GM12878 (cell line): ENCODE data around the gene AGBL4. TPM values are rescaled to one million over a fixed set of nuclear protein-coding genes. Genes with fewer than 3 reads are reported as not detected.
A peak's percentile ranks its signal among the peaks of the same experiment; 100 is the strongest.

ENCODE experiments used
- ATAC-seq: fragments of 200-7000 bp; cut with Tn5 transposase; 3 replicates; pipeline ENCODE4 v1.9.1; 2020; ENCODE audit warnings: mild to moderate bottlenecking, moderate library complexity
- BruUV-seq: library from RNA; stranded (reverse); fragments of 400-500 nt; replicated peaks from 2 replicates; lab custom pipeline; 2021; lab: Mats Ljungman, UMichigan
- CTCF ChIA-PET: fragments of 300-600 bp; sonication (Branson Sonifier 250); formaldehyde crosslinking; extraction: SDS; loops from one replicate; lab custom pipeline; 2021; ENCODE audit warnings: inconsistent platforms; lab: Yijun Ruan, JAX
- POLR2A ChIA-PET: fragments of 350-600 bp; formaldehyde crosslinking; extraction: SDS; loops from one replicate; lab custom pipeline; 2021; ENCODE audit warnings: inconsistent platforms; lab: Charles Lee
- RAD21 ChIA-PET: fragments of 300-600 bp; sonication (Branson Sonifier 250); formaldehyde crosslinking; loops from one replicate; lab custom pipeline; 2023; ENCODE audit warnings: antibody characterized with exemption; ENCODE audit not compliant: unreplicated experiment; lab: Charles Lee
- SMC1A ChIA-PET: fragments of 300-600 bp; sonication (Branson Sonifier 250); formaldehyde crosslinking; loops from one replicate; lab custom pipeline; 2023; ENCODE audit not compliant: unreplicated experiment, uncharacterized antibody; lab: Charles Lee
- DNase-seq: peaks from one replicate; pipeline ENCODE4 v3.0.0-alpha.2; 2011; ENCODE audit warnings: low read depth, low spot score
- FAIRE-seq: peaks from 3 replicates; lab custom pipeline; 2011; peaks lifted over from hg19 to GRCh38; lab: Jason Lieb, UNC
- H2AFZ ChIP-seq: 2 replicates; pipeline ENCODE4 v1.6.0; 2011; ENCODE audit warnings: low read depth, low read length, control low read depth; ENCODE audit not compliant: control insufficient read depth
- H3K27ac ChIP-seq: 2 replicates; pipeline ENCODE4 v1.5.1; 2011; ENCODE audit warnings: control low read depth; ENCODE audit not compliant: control insufficient read depth, insufficient read depth
- H3K27me3 ChIP-seq, 2 experiments: replicated peaks in 1 of 2; 2 replicates each; pipeline versions ENCODE4 v1.6.0 to v1.6.1; 2011; ENCODE audit warnings: low read length in 1 of 2; ENCODE audit not compliant: control insufficient read depth in 2 of 2, insufficient read depth in 2 of 2
- H3K36me3 ChIP-seq, 2 experiments: 2 replicates each; pipeline ENCODE4 v1.5.1; 2011; ENCODE audit warnings: low read length in 1 of 2; ENCODE audit not compliant: control insufficient read depth in 2 of 2, insufficient read depth in 2 of 2
- H3K4me1 ChIP-seq: 2 replicates; pipeline ENCODE4 v1.6.1; 2011; ENCODE audit warnings: mild to moderate bottlenecking, low read length, moderate library complexity, mixed read lengths; ENCODE audit not compliant: control insufficient read depth, insufficient read depth
- H3K4me2 ChIP-seq: 2 replicates; pipeline ENCODE4 v1.6.0; 2011; ENCODE audit warnings: control low read depth; ENCODE audit not compliant: control insufficient read depth, insufficient read depth
- H3K4me3 ChIP-seq: fragments of 200-600 bp; sonication (generic); 2 replicates; pipeline ENCODE4 v1.5.1; 2016
- H3K79me2 ChIP-seq: 2 replicates; pipeline ENCODE4 v1.6.0; 2011; ENCODE audit warnings: low read length; ENCODE audit not compliant: control insufficient read depth, insufficient read depth
- H3K9ac ChIP-seq: 2 replicates; pipeline ENCODE4 v1.8.0; 2011; ENCODE audit warnings: low read length, control low read depth, mixed read lengths; ENCODE audit not compliant: control insufficient read depth, insufficient read depth
- H3K9me3 ChIP-seq: replicated peaks from 3 replicates; pipeline ENCODE4 v1.5.1; 2011; ENCODE audit warnings: mild to moderate bottlenecking, low read length; ENCODE audit not compliant: control insufficient read depth, insufficient read depth
- H4K20me1 ChIP-seq: 2 replicates; pipeline ENCODE4 v1.6.0; 2011; ENCODE audit not compliant: control insufficient read depth, insufficient read depth
- ATF2 ChIP-seq: IDR thresholded peaks from 2 replicates; pipeline ENCODE4 v1.6.1; 2012; ENCODE audit warnings: low read length, inconsistent platforms
- IRF4 ChIP-seq: IDR thresholded peaks from 2 replicates; pipeline ENCODE4 v1.6.1; 2011; ENCODE audit warnings: low read depth, low read length
- JUNB ChIP-seq: IDR thresholded peaks from 2 replicates; pipeline ENCODE4 v1.6.1; 2016; ENCODE audit warnings: antibody characterized with exemption, mild to moderate bottlenecking
- MTA2 ChIP-seq: fragments of 450-650 bp; IDR thresholded peaks from 2 replicates; pipeline ENCODE4 v1.6.1; 2016; ENCODE audit warnings: low read depth, mild to moderate bottlenecking, moderate library complexity
- RELB ChIP-seq: fragments of 450-650 bp; IDR thresholded peaks from 2 replicates; pipeline ENCODE4 v1.6.1; 2017; ENCODE audit warnings: low read depth, mild to moderate bottlenecking, moderate library complexity
- RUNX3 ChIP-seq: IDR thresholded peaks from 2 replicates; pipeline ENCODE4 v1.6.1; 2012; ENCODE audit warnings: low read length, inconsistent platforms
- WGBS: methylation state at CpG from one replicate; pipeline ENCODE4 v1.1.6; 2016; ENCODE audit warnings: low lambda C conversion rate; ENCODE audit not compliant: insufficient replicate concordance, insufficient coverage; ENCODE audit errors: missing lambda C conversion rate; 5-methylcytosine and 5-hydroxymethylcytosine counted together
- in situ Hi-C: fragments of 300-500 bp; cut with MboI; formaldehyde crosslinking; loops from 9 replicates; pipeline ENCODE4 v1.14.3; 2018; ENCODE audit warnings: mixed read lengths
- intact Hi-C: fragments of 100-400 bp; cut with micrococcal nuclease; formaldehyde crosslinking; loops from one replicate; pipeline ENCODE4 v1.14.2; 2022; ENCODE audit not compliant: unreplicated experiment
- polyA plus RNA-seq, 11 experiments: library from polyadenylated mRNA; depleted of rRNA in 4 of 11; unstranded in 6 of 11; stranded (reverse) in 5 of 11; fragments of >200 nt; fragmentation: Nextera tagmentation in 4 of 11; fragmentation: Illumina TruSeq in 1 of 11; extraction: Ambion mirVana in 4 of 11; extraction: Trizol in 1 of 11; gene quantifications; 1 replicate in 1 of 11; 2 replicates in 10 of 11; pipeline versions ENCODE4 v1.2.1 to v1.2.3, GENCODE V29; 2011 to 2016; ENCODE audit warnings: inconsistent platforms in 2 of 11, missing spikeins in 2 of 11, low read depth in 1 of 11
- total RNA-seq, 4 experiments: library from RNA; depleted of rRNA in 3 of 4; stranded (reverse); fragments of >200 nt in 3 of 4; fragmentation: Illumina TruSeq in 1 of 4; extraction: Trizol in 1 of 4; gene quantifications; 2 replicates each; pipeline versions ENCODE4 v1.2.1 to v1.2.3, GENCODE V29; 2013 to 2021

The AGBL4 gene
- total and polyA plus RNA-seq, 10 of the 15 experiments (the other 5 are each of a cell fraction or from before 2014, with no cell fraction given) = 0.31 TPM; not detected in 9

GRCh38 chr1:48730164-48730910 is 1293.4 kb downstream of the AGBL4 start:
- BruUV-seq = no TSS peak
- in situ Hi-C loops = no loop called here
- ChIA-PET CTCF (interaction anchor here (1.7 kb wide), 1 partner anchor 53 kb away, joined by 4 read pairs; no protein-coding TSS in a partner anchor), RAD21 (no interaction called here), POLR2A (no interaction called here), SMC1A (no interaction called here)
- DNase-seq = no peak
- Histone ChIP-seq H3K36me3 (no peaks in the 10 kb centered on the region), H3K9me3 (no peaks in the 10 kb centered on the region), H2AFZ (no peak overlapping the region), H3K4me1 (peaks cover 9% of the 10 kb centered on the region), H4K20me1 (no peaks in the 10 kb centered on the region), H3K4me2 (peak overlapping the region; percentile 27; the same call in 1 of the 2 replicates), H3K27me3 (peaks cover 0 to 2% of the 10 kb centered on the region in 2 experiments; a peak in 3 of 4 replicates), H3K79me2 (no peaks in the 10 kb centered on the region), H3K9ac (no peak overlapping the region), H3K27ac (no peak overlapping the region), H3K4me3 (no peak overlapping the region)
- TF ChIP-seq RELB = no peak
- TF ChIP-seq JUNB = peak; percentile 32; the same call in 1 of the 2 replicates
- peak; percentile 15; the same call in 1 of the 2 replicates for TF ChIP-seq RUNX3
- TF ChIP-seq MTA2 = peak; percentile 27; the same call in 1 of the 2 replicates
- 0 out of 2 replicates have a peak, but pooled peaks have one; percentile 30 for TF ChIP-seq ATF2
- TF ChIP-seq IRF4 = no peak
- no peak for FAIRE-seq
- intact Hi-C loops = no loop called here
- ATAC-seq = peak; percentile 77
- WGBS = 20% methylated on average over 10 of the region's 10 CpGs
